Lower lobe of right lung (tissue), 2 donors: ENCODE results near the gene SEPTIN8. TPM values are rescaled to one million over a fixed set of nuclear protein-coding genes. Genes with fewer than 3 reads are reported as not detected.

Source experiments
- ATAC-seq, 2 donors: fragments of 200-7000 bp; cut with Tn5 transposase; one replicate each; pipeline ENCODE4 v1.9.1; 2020 to 2022; ENCODE audit warnings: mild to moderate bottlenecking in 2 of 2, moderate library complexity in 2 of 2
- DNase-seq: peaks from one replicate; pipeline ENCODE4 v3.0.0-alpha.2; 2020
- H3K27ac ChIP-seq: fragments of 200-600 bp; one replicate; pipeline ENCODE4 v1.8.0; 2022
- H3K27me3 ChIP-seq: fragments of 200-600 bp; one replicate; pipeline ENCODE4 v1.8.0; 2022; ENCODE audit warnings: low read depth
- H3K36me3 ChIP-seq: fragments of 200-600 bp; one replicate; pipeline ENCODE4 v1.8.0; 2022; ENCODE audit warnings: mild to moderate bottlenecking
- H3K4me1 ChIP-seq: fragments of 200-600 bp; one replicate; pipeline ENCODE4 v1.8.0; 2022
- H3K4me3 ChIP-seq: fragments of 200-600 bp; one replicate; pipeline ENCODE4 v1.8.0; 2022; ENCODE audit warnings: mild to moderate bottlenecking
- H3K9me3 ChIP-seq: fragments of 200-600 bp; one replicate; pipeline ENCODE4 v1.8.0; 2022
- intact Hi-C: fragments of 100-400 bp; cut with DNase I; formaldehyde crosslinking; loops from one replicate; pipeline ENCODE4 v1.11.0; 2022
- total RNA-seq: library from RNA; stranded (reverse); fragmentation: NEBNext Ultra II Directional; extraction: Animal tissue kit (Norgen Biotek cat#: 25700); gene quantifications from one replicate; pipeline ENCODE4 v1.2.1, GENCODE V29; 2021
- TF ChIP-seq, protein P1 (sequence below): fragments of 200-600 bp; IDR thresholded peaks from one replicate; pipeline ENCODE4 v1.8.0; 2022; ENCODE audit warnings: antibody characterized with exemption, mild to moderate bottlenecking
- donor health status: DM: no; HTN: yes; CAD: no; lungs with severe emphysema.

The SEPTIN8 gene
- total RNA-seq, 1 donor from 2014 or later: 32.8 TPM

DNA sequence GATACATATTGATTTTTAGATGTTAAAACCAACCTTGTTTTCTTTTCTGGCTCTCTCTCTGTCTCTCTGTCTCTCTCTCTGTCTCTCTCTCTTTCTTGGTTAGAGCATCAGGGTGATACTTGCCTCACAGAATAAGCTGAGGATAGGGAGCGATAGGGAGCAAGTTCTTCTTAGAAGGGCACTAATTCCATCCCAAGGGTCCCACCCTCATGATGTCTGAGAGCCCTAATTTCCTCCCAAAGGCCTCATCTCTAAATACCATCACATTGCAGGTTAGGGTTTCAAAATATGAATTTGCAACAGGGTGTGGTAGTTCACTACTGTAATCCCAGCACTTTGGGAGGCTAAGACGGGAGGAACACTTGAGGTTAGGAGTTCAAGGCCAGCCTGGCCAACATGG, 34.9 kb downstream of the SEPTIN8 start:
- Histone ChIP-seq H3K27ac (no peak overlapping the region), H3K36me3 (no peaks in the 10 kb centered on the region), H3K9me3 (no peaks in the 10 kb centered on the region), H3K4me3 (no peak overlapping the region), H3K4me1 (peaks cover 3% of the 10 kb centered on the region), H3K27me3 (peaks cover 9% of the 10 kb centered on the region)
- intact Hi-C loops: no loop called here
- TF ChIP-seq, protein P1, sequence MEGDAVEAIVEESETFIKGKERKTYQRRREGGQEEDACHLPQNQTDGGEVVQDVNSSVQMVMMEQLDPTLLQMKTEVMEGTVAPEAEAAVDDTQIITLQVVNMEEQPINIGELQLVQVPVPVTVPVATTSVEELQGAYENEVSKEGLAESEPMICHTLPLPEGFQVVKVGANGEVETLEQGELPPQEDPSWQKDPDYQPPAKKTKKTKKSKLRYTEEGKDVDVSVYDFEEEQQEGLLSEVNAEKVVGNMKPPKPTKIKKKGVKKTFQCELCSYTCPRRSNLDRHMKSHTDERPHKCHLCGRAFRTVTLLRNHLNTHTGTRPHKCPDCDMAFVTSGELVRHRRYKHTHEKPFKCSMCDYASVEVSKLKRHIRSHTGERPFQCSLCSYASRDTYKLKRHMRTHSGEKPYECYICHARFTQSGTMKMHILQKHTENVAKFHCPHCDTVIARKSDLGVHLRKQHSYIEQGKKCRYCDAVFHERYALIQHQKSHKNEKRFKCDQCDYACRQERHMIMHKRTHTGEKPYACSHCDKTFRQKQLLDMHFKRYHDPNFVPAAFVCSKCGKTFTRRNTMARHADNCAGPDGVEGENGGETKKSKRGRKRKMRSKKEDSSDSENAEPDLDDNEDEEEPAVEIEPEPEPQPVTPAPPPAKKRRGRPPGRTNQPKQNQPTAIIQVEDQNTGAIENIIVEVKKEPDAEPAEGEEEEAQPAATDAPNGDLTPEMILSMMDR: no peak
- ATAC-seq (no peak), DNase-seq (no peak)

DNA sequence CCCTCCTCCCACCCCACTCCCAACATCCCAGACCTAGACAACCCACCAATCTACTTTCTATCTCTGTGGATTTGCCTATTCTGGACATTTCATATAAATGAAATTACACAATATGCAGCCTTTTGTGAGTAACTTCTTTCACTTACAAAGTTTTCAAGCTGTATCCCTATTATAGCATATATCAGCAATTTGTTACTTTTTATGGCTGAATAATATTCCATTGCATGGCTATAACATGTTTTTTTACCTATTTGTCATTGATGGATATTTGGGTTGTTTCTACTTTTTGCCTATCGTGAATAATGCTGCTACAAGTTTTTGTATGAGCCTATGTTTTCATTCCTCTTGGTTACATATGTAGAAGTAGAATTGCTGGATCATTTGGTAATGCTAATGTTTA, 37.8 kb downstream of the SEPTIN8 start:
- ATAC-seq: no peak
- Histone ChIP-seq H3K27me3 (no peaks in the 10 kb centered on the region), H3K27ac (no peak overlapping the region), H3K4me3 (no peak overlapping the region), H3K36me3 (no peaks in the 10 kb centered on the region), H3K4me1 (peaks cover 7% of the 10 kb centered on the region), H3K9me3 (no peaks in the 10 kb centered on the region)
- no peak for DNase-seq
- TF ChIP-seq, protein P1: no peak
- intact Hi-C loops: no loop called here

DNA sequence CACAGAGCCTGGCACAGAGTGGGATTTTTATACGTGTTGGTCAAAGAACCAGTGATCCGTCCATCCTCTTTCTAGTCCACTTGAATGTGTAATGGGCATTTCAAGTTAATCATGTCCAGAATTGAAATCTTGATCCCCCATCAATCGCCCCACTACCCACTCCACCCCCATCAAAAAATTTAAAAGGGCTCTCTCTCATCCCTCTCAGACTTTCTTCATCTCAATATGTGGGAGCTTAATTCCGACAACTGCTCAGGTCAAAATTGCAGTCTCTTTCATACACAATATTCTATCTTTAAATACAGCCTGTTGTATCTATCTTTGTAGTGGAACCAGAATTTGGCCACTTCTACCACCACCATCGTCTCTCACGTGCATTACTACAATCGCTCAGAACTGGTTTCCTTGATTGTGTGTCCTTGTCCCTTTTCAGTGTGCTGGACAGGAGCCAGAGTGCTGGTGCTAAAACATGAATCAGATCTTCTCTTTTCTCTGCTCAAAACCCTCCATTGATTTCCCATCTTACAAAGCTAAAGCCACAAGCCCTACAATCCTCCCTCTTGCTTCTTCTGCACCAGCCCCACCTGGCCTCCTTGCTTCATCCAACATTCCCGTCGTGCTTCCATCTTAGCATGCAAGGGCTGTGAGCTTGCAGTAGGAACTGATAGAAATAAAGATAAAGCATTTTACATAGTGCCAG, 38.9 kb downstream of the SEPTIN8 start:
- H3K27ac ChIP-seq: no peak overlapping the region

DNA sequence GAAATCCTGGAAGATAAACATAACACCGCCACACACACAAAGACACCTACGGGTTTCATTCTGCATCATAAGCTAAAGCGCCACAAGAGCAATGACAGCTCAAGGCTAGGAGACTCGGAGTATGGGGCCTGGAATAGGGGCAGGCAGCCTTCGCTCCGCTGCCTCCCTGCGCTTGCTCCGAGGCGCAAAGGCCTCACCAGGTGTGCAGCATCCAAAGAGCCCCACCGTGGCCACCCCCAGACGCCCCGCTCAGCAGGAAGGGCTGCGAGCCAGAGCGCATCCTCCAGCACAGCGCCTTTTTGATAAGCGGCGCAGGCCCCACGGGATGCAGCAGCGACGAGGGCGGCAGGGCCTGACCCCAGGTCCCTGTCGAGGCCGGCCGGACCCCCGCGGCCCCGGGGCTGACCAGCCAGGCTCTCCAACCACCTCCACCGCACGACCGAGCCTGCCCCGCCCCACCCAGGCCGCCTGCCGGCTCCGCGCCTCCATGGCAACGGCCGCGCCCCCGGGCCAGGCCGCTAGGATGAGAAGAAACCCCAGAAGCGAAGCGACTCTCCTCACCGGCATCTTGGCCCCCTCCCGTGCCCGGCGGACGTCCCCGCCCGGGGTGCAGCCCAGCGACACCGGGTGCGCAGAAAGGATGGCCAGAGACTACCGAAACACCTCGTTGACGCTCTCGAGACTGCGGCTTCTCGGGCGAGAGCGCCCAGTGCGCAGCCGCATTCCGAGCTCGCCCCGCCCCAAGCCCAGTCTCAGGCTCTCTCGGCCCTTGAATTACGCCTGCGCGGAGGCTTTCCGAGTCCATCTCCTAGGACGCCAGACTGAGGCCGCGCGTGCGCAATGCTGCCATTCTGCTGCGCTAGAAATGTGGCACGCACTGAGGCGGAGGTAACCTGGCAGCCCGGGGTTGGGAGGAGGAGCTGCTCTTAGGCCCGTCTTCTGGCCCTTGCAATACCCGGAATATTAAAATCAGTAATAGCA, 39.9 kb downstream of the SEPTIN8 start, which contains the start of gene KIF3A:
Gene KIF3A (minus strand): TSS at position 694 of the 981 bp plus-strand sequence. CDS start 127 bp downstream, at position 567.
- Histone ChIP-seq H3K9me3 (no peaks in the 10 kb centered on the region), H3K27ac (peak within 1 kb of the TSS; percentile 76), H3K4me3 (peak within 1 kb of the TSS; percentile 78), H3K4me1 (peaks cover 7% of the 10 kb centered on the region), H3K36me3 (no peaks in the 10 kb centered on the region), H3K27me3 (no peaks in the 10 kb centered on the region)
- TF ChIP-seq, protein P1: peak; percentile 17
- intact Hi-C loops: no loop called here
- peak; percentile 99 for DNase-seq
- ATAC-seq: peak; percentile 99 to 100

More for the DNA sequence above, 38.9 kb downstream of the SEPTIN8 start:
- Histone ChIP-seq H3K4me1 (peaks cover 7% of the 10 kb centered on the region), H3K36me3 (no peaks in the 10 kb centered on the region), H3K27me3 (no peaks in the 10 kb centered on the region), H3K9me3 (no peaks in the 10 kb centered on the region), H3K4me3 (peak overlapping the region; percentile 78)
- DNase-seq: no peak
- ATAC-seq: no peak
- TF ChIP-seq, protein P1: no peak
- intact Hi-C loops: no loop called here

DNA sequence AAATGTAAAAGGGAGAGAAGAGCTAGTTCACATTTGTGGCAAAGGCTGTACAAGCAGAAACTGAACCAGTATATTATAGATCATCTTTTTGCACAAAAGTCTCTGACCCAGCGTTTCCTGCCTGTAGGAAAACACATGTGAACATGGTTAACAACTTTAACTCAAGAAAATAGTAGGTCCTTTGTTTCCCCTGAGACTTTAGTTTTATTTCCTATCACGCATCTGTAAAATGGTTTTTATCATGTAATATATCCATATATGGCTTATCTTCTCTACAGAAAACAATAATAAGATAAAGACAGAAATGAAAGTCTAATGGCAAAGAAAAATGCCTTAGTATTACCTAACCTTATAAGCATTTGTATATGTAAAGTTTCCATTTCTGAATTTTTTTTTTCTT, 42.4 kb downstream of the SEPTIN8 start:
- H3K9me3 ChIP-seq: no peaks in the 10 kb centered on the region
- ATAC-seq: no peak
- no peak overlapping the region for H3K4me3 ChIP-seq
- DNase-seq: no peak
- TF ChIP-seq, protein P1: no peak
- H3K27me3 ChIP-seq: no peaks in the 10 kb centered on the region
- H3K27ac ChIP-seq: no peak overlapping the region
- intact Hi-C loops: no loop called here
- no peaks in the 10 kb centered on the region for H3K36me3 ChIP-seq
- peaks cover 7% of the 10 kb centered on the region for H3K4me1 ChIP-seq
